Liver (tissue), 9 donors: Measurements from ENCODE around the gene DUSP21. TPM values are rescaled to one million over a fixed set of nuclear protein-coding genes. Genes with fewer than 3 reads are reported as not detected.

Experiments used
- DNase-seq: peaks from one replicate; pipeline ENCODE4 v3.0.0-alpha.2; 2017; ENCODE audit warnings: low spot score
- H3K27ac ChIP-seq, 2 donors: one replicate each; pipeline ENCODE4 v1.7.0; 2013; ENCODE audit warnings: inconsistent platforms in 2 of 2, low read length in 2 of 2, control low read depth in 1 of 2, low read depth in 1 of 2, mild to moderate bottlenecking in 1 of 2
- H3K27me3 ChIP-seq, 4 donors: one replicate each; pipeline versions ENCODE4 v1.6.1 to v1.7.0; 2013; ENCODE audit warnings: low read length in 3 of 4, inconsistent platforms in 1 of 4, mild to moderate bottlenecking in 1 of 4, moderate library complexity in 1 of 4; ENCODE audit not compliant: control insufficient read depth in 4 of 4, insufficient read depth in 4 of 4
- H3K36me3 ChIP-seq, 4 donors: one replicate each; pipeline versions ENCODE4 v1.6.1 to v1.7.0; 2013; ENCODE audit warnings: low read length in 3 of 4, mild to moderate bottlenecking in 3 of 4, low read depth in 1 of 4, moderate library complexity in 1 of 4; ENCODE audit not compliant: control insufficient read depth in 4 of 4, insufficient read depth in 3 of 4
- H3K4me1 ChIP-seq, 4 donors: one replicate each; pipeline versions ENCODE4 v1.6.1 to v1.7.0; 2013; ENCODE audit warnings: low read length in 3 of 4, mild to moderate bottlenecking in 3 of 4, moderate library complexity in 1 of 4; ENCODE audit not compliant: control insufficient read depth in 4 of 4, insufficient read depth in 4 of 4
- H3K4me3 ChIP-seq, 3 donors: one replicate each; pipeline versions ENCODE4 v1.6.1 to v1.7.0; 2013; ENCODE audit warnings: low read length in 3 of 3, control low read depth in 1 of 3, low read depth in 1 of 3, mild to moderate bottlenecking in 1 of 3
- H3K9ac ChIP-seq, 2 donors: one replicate each; pipeline ENCODE4 v1.7.0; 2013; ENCODE audit warnings: low read length in 2 of 2, mild to moderate bottlenecking in 2 of 2, moderate library complexity in 2 of 2, control low read depth in 1 of 2, low read depth in 1 of 2
- H3K9me3 ChIP-seq, 4 donors: one replicate each; pipeline versions ENCODE4 v1.6.1 to v1.7.0; 2013; ENCODE audit warnings: low read length in 3 of 4; ENCODE audit not compliant: control insufficient read depth in 4 of 4
- ATF3 ChIP-seq: IDR thresholded peaks from 2 replicates; pipeline ENCODE4 v1.6.1; 2016; ENCODE audit warnings: antibody characterized with exemption
- FOXA2 ChIP-seq: IDR thresholded peaks from 2 replicates; pipeline ENCODE4 v1.6.1; 2016; ENCODE audit warnings: antibody characterized with exemption
- GABPA ChIP-seq, 2 donors: IDR thresholded peaks in 1 of 2; conservative IDR thresholded peaks in 1 of 2; 2 replicates each; pipeline ENCODE4 v1.6.1; 2016; ENCODE audit warnings: antibody characterized with exemption in 2 of 2, mild to moderate bottlenecking in 1 of 2, moderate library complexity in 1 of 2
- HNF4A ChIP-seq, 2 donors: conservative IDR thresholded peaks; 2 replicates each; pipeline ENCODE4 v1.6.1; 2016; ENCODE audit warnings: antibody characterized with exemption in 2 of 2, mild to moderate bottlenecking in 2 of 2
- HNF4G ChIP-seq: IDR thresholded peaks from 2 replicates; pipeline ENCODE4 v1.6.1; 2016; ENCODE audit warnings: antibody characterized with exemption
- RAD21 ChIP-seq, 2 donors: IDR thresholded peaks; 2 replicates each; pipeline ENCODE4 v1.6.1; 2016; ENCODE audit warnings: antibody characterized with exemption in 2 of 2, mild to moderate bottlenecking in 2 of 2
- REST ChIP-seq: IDR thresholded peaks from 2 replicates; pipeline ENCODE4 v1.6.1; 2016; ENCODE audit warnings: antibody characterized with exemption, mild to moderate bottlenecking
- RXRA ChIP-seq, 2 donors: IDR thresholded peaks; 2 replicates each; pipeline ENCODE4 v1.6.1; 2017 to 2018; ENCODE audit warnings: antibody characterized with exemption in 2 of 2, mild to moderate bottlenecking in 1 of 2
- TAF1 ChIP-seq: conservative IDR thresholded peaks from 2 replicates; pipeline ENCODE4 v1.6.1; 2016; ENCODE audit warnings: antibody characterized with exemption, mild to moderate bottlenecking
- YY1 ChIP-seq: IDR thresholded peaks from 2 replicates; pipeline ENCODE4 v1.6.1; 2016; ENCODE audit warnings: antibody characterized with exemption, mild to moderate bottlenecking
- WGBS: extraction: QIAGEN DNeasy Blood & Tissue Kit; methylation state at CpG from one replicate; pipeline ENCODE4 v1.1.7; 2013; 5-methylcytosine and 5-hydroxymethylcytosine counted together
- polyA plus RNA-seq, 2 donors: library from polyadenylated mRNA; stranded (reverse) in 1 of 2; unstranded in 1 of 2; fragments of 200-250 nt in 1 of 2; fragments of >200 nt in 1 of 2; fragmentation: Nextera tagmentation in 1 of 2; extraction: Ambion mirVana in 1 of 2; gene quantifications; one replicate each; pipeline versions ENCODE4 v1.2.1 to v1.2.3, GENCODE V29; 2013 to 2015
- total RNA-seq, 2 donors: library from RNA; depleted of rRNA; stranded (reverse); fragments of >200 nt; gene quantifications; one replicate each; pipeline ENCODE4 v1.2.3, GENCODE V29; 2014
- TF ChIP-seq, protein P1 (sequence below): IDR thresholded peaks from 2 replicates; pipeline ENCODE4 v1.6.1; 2016; ENCODE audit warnings: antibody characterized with exemption
- TF ChIP-seq, protein P2 (sequence below): fragments of 150-350 bp; IDR thresholded peaks from 2 replicates; pipeline ENCODE4 v1.5.1; 2017; ENCODE audit warnings: improper control_type of control experiment, low read depth, low read length; ENCODE audit not compliant: missing input control
- donor health status: healthy.
- donor health status: healthy.
- donor health status: healthy.
- donor health status: healthy.
- donor health status: healthy.

The DUSP21 gene
- total and polyA plus RNA-seq, 4 donors: 1.6 TPM; not detected in 3

GRCh38 chrX:44874420-44875184 lies 30.8 kb downstream of the DUSP21 start:
- Histone ChIP-seq H3K27me3 (no peaks in the 10 kb centered on the region), H3K4me3 (peak overlapping the region; percentile 71 to 95 (median 90)), H3K4me1 (peaks cover 0 to 30% (median 24%) of the 10 kb centered on the region in 4 donors), H3K9ac (peak overlapping the region; percentile 48 to 93), H3K27ac (peak overlapping the region; percentile 100), H3K36me3 (no peaks in the 10 kb centered on the region), H3K9me3 (no peaks in the 10 kb centered on the region)
- DNase-seq: peak; percentile 46
- WGBS: under 1% methylated on average over 14 of the region's 14 CpGs
- TF ChIP-seq TAF1: no peak
- TF ChIP-seq ATF3: no peak
- no peak for TF ChIP-seq REST
- TF ChIP-seq, protein P1, sequence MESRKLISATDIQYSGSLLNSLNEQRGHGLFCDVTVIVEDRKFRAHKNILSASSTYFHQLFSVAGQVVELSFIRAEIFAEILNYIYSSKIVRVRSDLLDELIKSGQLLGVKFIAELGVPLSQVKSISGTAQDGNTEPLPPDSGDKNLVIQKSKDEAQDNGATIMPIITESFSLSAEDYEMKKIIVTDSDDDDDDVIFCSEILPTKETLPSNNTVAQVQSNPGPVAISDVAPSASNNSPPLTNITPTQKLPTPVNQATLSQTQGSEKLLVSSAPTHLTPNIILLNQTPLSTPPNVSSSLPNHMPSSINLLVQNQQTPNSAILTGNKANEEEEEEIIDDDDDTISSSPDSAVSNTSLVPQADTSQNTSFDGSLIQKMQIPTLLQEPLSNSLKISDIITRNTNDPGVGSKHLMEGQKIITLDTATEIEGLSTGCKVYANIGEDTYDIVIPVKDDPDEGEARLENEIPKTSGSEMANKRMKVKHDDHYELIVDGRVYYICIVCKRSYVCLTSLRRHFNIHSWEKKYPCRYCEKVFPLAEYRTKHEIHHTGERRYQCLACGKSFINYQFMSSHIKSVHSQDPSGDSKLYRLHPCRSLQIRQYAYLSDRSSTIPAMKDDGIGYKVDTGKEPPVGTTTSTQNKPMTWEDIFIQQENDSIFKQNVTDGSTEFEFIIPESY: no peak
- no peak for TF ChIP-seq GABPA (IDR thresholded peaks at IDR 0.05 in 1 of 2, conservative IDR thresholded peaks at IDR 0.05 in 1 of 2)
- peak; percentile 80 for TF ChIP-seq YY1
- TF ChIP-seq, protein P2, sequence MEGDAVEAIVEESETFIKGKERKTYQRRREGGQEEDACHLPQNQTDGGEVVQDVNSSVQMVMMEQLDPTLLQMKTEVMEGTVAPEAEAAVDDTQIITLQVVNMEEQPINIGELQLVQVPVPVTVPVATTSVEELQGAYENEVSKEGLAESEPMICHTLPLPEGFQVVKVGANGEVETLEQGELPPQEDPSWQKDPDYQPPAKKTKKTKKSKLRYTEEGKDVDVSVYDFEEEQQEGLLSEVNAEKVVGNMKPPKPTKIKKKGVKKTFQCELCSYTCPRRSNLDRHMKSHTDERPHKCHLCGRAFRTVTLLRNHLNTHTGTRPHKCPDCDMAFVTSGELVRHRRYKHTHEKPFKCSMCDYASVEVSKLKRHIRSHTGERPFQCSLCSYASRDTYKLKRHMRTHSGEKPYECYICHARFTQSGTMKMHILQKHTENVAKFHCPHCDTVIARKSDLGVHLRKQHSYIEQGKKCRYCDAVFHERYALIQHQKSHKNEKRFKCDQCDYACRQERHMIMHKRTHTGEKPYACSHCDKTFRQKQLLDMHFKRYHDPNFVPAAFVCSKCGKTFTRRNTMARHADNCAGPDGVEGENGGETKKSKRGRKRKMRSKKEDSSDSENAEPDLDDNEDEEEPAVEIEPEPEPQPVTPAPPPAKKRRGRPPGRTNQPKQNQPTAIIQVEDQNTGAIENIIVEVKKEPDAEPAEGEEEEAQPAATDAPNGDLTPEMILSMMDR: no peak
- TF ChIP-seq RXRA (IDR thresholded peaks at IDR 0.05): no peak

- DNase-seq: no peak
- Histone ChIP-seq H3K4me3 (peak overlapping the region; percentile 71 to 95 (median 90)), H3K36me3 (no peaks in the 10 kb centered on the region), H3K9me3 (no peaks in the 10 kb centered on the region), H3K27ac (peak overlapping the region in 1 of 2 donors; percentile 100), H3K4me1 (peaks cover 0 to 30% (median 24%) of the 10 kb centered on the region in 4 donors), H3K27me3 (no peaks in the 10 kb centered on the region), H3K9ac (peak overlapping the region in 1 of 2 donors; percentile 48)
- WGBS: 7% methylated on average over 5 of the region's 5 CpGs
- TF ChIP-seq RAD21 (IDR thresholded peaks at IDR 0.05): no peak
- TF ChIP-seq HNF4A (conservative IDR thresholded peaks at IDR 0.05): no peak
- no peak for TF ChIP-seq TAF1
- no peak for TF ChIP-seq YY1
- no peak for TF ChIP-seq HNF4G
- TF ChIP-seq, protein P2: no peak
- no peak for TF ChIP-seq FOXA2
Measured at GRCh38 chrX:44875185-44875489, 31.3 kb downstream of the DUSP21 start.
